Ovary (tissue), 3 donors: ENCODE data around the gene DDR2.
"Not testable (repeated sequence)": the region's sequence is repeated elsewhere in the genome, so short reads cannot be mapped to it uniquely, and the experiment has no call there.

Source experiments
- POLR2A ChIP-seq: fragments of 450-650 bp; IDR thresholded peaks from one replicate; pipeline ENCODE4 v1.6.1; 2017; ENCODE audit warnings: antibody characterized with exemption, mild to moderate bottlenecking, moderate library complexity
- TF ChIP-seq, protein P1 (sequence below), 3 donors: fragments of 450-650 bp in 2 of 3; fragments of 200-600 bp in 1 of 3; IDR thresholded peaks; one replicate each; pipeline versions ENCODE4 v1.5.1 to v1.8.0; 2016 to 2022; ENCODE audit warnings: antibody characterized with exemption in 3 of 3, mild to moderate bottlenecking in 1 of 3
- donor health status: DM: no; HTN: no; CAD: no.

DNA sequence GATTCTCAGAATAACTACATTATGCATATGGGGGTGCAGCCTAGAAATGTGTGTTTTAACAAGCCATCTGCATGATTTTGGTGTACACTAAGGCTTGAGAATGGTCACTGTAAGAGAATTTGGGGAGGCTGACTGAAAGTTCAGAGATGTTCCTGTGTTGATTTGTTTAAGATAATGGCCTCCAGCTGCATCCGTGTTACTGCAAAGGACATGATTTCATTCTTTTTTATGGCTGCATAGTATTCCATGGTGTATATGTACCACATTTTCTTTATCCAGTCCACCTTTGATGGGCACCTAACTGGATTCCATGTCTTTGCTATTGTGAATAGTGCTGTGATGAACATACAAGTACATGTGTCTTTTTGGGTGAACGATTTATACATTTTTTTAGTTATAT, 29.1 kb upstream of the DDR2 start:
- TF ChIP-seq, protein P1, sequence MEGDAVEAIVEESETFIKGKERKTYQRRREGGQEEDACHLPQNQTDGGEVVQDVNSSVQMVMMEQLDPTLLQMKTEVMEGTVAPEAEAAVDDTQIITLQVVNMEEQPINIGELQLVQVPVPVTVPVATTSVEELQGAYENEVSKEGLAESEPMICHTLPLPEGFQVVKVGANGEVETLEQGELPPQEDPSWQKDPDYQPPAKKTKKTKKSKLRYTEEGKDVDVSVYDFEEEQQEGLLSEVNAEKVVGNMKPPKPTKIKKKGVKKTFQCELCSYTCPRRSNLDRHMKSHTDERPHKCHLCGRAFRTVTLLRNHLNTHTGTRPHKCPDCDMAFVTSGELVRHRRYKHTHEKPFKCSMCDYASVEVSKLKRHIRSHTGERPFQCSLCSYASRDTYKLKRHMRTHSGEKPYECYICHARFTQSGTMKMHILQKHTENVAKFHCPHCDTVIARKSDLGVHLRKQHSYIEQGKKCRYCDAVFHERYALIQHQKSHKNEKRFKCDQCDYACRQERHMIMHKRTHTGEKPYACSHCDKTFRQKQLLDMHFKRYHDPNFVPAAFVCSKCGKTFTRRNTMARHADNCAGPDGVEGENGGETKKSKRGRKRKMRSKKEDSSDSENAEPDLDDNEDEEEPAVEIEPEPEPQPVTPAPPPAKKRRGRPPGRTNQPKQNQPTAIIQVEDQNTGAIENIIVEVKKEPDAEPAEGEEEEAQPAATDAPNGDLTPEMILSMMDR (IDR thresholded peaks at IDR 0.05) = not testable (repeated sequence)
- not testable (repeated sequence) for TF ChIP-seq POLR2A
